ENCODE data around the gene SH3GL2.
A peak's percentile ranks its signal among the peaks of the same experiment; 100 is the strongest.

The SH3GL2 gene

GRCh38 chr9:17810317-17810716, 231.5 kb downstream of the SH3GL2 start:
- DNase-seq (ENCODE audit: low read depth), result no peak
- TF ChIP-seq CTCF (IDR thresholded peaks at IDR 0.05; ENCODE audit: insufficient read depth, low read depth, low read length, missing control alignments), result no peak
- H3K4me3 ChIP-seq (ENCODE audit: low read depth, low read length), result no peak overlapping the region

- TF ChIP-seq CTCF (IDR thresholded peaks at IDR 0.05; ENCODE audit: insufficient read depth, low read depth, low read length, missing control alignments), result peak; percentile 77
- peak; percentile 62 for DNase-seq (ENCODE audit: low read depth)
- H3K4me3 ChIP-seq (ENCODE audit: low read depth, low read length), result no peak overlapping the region
These were observed 232.1 kb downstream of the SH3GL2 start for GRCh38 chr9:17810728-17811571.

GRCh38 chr9:17813798-17814197, 234.9 kb downstream of the SH3GL2 start:
- TF ChIP-seq CTCF (IDR thresholded peaks at IDR 0.05; ENCODE audit: insufficient read depth, low read depth, low read length, missing control alignments), result no peak
- H3K4me3 ChIP-seq (ENCODE audit: low read depth, low read length), result no peak overlapping the region
- DNase-seq (ENCODE audit: low read depth), result no peak

- TF ChIP-seq CTCF (IDR thresholded peaks at IDR 0.05; ENCODE audit: insufficient read depth, low read depth, low read length, missing control alignments), result no peak
These were observed 237.7 kb downstream of the SH3GL2 start for GRCh38 chr9:17816431-17817027.

GRCh38 chr9:17824191-17824590, 245.3 kb downstream of the SH3GL2 start:
- no peak for TF ChIP-seq CTCF (IDR thresholded peaks at IDR 0.05; ENCODE audit: insufficient read depth, low read depth, low read length, missing control alignments)
- no peak overlapping the region for H3K4me3 ChIP-seq (ENCODE audit: low read depth, low read length)
- no peak for DNase-seq (ENCODE audit: low read depth)

More at GRCh38 chr9:17816431-17817027, 237.7 kb downstream of the SH3GL2 start:
- DNase-seq (ENCODE audit: low read depth), result no peak
- no peak overlapping the region for H3K4me3 ChIP-seq (ENCODE audit: low read depth, low read length)

- no peak for DNase-seq (ENCODE audit: low read depth)
- no peak for TF ChIP-seq CTCF (IDR thresholded peaks at IDR 0.05; ENCODE audit: insufficient read depth, low read depth, low read length, missing control alignments)
These were observed 245.9 kb downstream of the SH3GL2 start for GRCh38 chr9:17824616-17825264.

More at GRCh38 chr9:17824616-17825264, 245.9 kb downstream of the SH3GL2 start:
- H3K4me3 ChIP-seq (ENCODE audit: low read depth, low read length), result no peak overlapping the region

All from GM12865 (cell line).